PC-9 (cell line): ENCODE measurements around the gene RNASE12.

Experiments used
- EZH2 ChIP-seq: fragments of 200-600 bp; sonication (generic); IDR thresholded peaks from 2 replicates; pipeline ENCODE4 v1.8.0; 2017; ENCODE audit warnings: antibody characterized with exemption, low read depth
- TF ChIP-seq, protein P1 (sequence below): fragments of 200-600 bp; sonication (generic); conservative IDR thresholded peaks from 2 replicates; pipeline ENCODE4 v1.6.1; 2017; ENCODE audit warnings: mixed run types, antibody characterized with exemption, mild to moderate bottlenecking, moderate library complexity

DNA sequence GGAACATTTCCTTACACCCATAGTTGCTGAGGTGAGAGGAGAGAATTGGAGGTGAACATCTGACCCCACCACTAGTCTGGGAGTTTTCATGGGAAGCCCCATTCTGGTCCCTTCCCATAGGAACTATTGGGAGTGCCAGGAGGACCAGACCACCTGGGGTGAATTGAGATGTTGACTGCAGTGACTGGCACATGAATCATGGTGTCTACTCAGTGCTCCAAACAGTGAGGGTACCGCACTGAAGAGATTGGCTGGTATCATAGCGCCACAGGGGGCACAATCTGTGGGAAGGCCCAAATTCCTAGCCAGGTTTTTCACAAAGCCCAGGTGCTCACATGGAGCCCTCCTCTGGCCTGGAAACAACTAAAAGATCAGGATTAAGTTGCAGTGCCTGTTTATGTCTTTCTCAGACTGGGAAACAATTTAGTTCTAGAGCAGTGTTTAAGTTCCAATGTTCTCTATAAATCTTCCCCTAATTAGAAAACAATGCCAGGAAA lies 26.6 kb downstream of the RNASE12 start:
- TF ChIP-seq, protein P1, sequence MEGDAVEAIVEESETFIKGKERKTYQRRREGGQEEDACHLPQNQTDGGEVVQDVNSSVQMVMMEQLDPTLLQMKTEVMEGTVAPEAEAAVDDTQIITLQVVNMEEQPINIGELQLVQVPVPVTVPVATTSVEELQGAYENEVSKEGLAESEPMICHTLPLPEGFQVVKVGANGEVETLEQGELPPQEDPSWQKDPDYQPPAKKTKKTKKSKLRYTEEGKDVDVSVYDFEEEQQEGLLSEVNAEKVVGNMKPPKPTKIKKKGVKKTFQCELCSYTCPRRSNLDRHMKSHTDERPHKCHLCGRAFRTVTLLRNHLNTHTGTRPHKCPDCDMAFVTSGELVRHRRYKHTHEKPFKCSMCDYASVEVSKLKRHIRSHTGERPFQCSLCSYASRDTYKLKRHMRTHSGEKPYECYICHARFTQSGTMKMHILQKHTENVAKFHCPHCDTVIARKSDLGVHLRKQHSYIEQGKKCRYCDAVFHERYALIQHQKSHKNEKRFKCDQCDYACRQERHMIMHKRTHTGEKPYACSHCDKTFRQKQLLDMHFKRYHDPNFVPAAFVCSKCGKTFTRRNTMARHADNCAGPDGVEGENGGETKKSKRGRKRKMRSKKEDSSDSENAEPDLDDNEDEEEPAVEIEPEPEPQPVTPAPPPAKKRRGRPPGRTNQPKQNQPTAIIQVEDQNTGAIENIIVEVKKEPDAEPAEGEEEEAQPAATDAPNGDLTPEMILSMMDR: no peak
- no peak for TF ChIP-seq EZH2
